ENCODE measurements around the gene LSM3. TPM values are rescaled to one million over a fixed set of nuclear protein-coding genes. Genes with fewer than 3 reads are reported as not detected.

LSM3 gene
- total and polyA plus RNA-seq, 9 of the 15 experiments (the other 6 are each of a cell fraction or from before 2014, with no cell fraction given): 33.8 to 203 (median 61.2) TPM

GRCh38 chr3:14235003-14235911 is 56.6 kb downstream of the LSM3 start (continued):
- TF ChIP-seq SMAD4 (CRISPR knock-in tag; conservative IDR thresholded peaks at IDR 0.05) (0 out of 2 replicates have a peak, but pooled peaks have one; percentile 41), SREBF1 (IDR thresholded peaks at IDR 0.05; ENCODE audit: borderline replicate concordance, low read depth, low read length) (no peak), ZNF23 (CRISPR knock-in tag; IDR thresholded peaks at IDR 0.05) (no peak), ZNF395 (CRISPR knock-in tag; IDR thresholded peaks at IDR 0.05) (0 out of 2 replicates have a peak, but pooled peaks have one; percentile 49), ZHX1 (conservative IDR thresholded peaks at IDR 0.05; ENCODE audit: low read length) (no peak), KAT7 (CRISPR knock-in tag; IDR thresholded peaks at IDR 0.05; ENCODE audit: borderline replicate concordance) (peak; percentile 56; the same call in 1 of the 2 replicates), TRIM24 (IDR thresholded peaks at IDR 0.05) (peak in 1 of 2 experiments; percentile 11; a peak in 3 of 4 replicates), TSHZ1 (CRISPR knock-in tag; IDR thresholded peaks at IDR 0.05) (peak; percentile 3; the same call in 1 of the 2 replicates), TAF9B (IDR thresholded peaks at IDR 0.05; ENCODE audit: partially characterized antibody) (peak; percentile 10), GTF2E2 (tag; IDR thresholded peaks at IDR 0.05) (peak; percentile 71), ZNF175 (CRISPR knock-in tag; IDR thresholded peaks at IDR 0.05; ENCODE audit: low read depth) (0 out of 2 replicates have a peak, but pooled peaks have one; percentile 6), ZNF592 (IDR thresholded peaks at IDR 0.05) (peak; percentile 64), TAF1 (IDR thresholded peaks at IDR 0.05; ENCODE audit: control insufficient read depth, extremely low read depth, insufficient read depth, low read length, severe bottlenecking) (peak; percentile 14)

Measured in K562 (cell line).